ENCODE results near the gene MED8. TPM values are rescaled to one million over a fixed set of nuclear protein-coding genes. Genes with fewer than 3 reads are reported as not detected.
A peak's percentile ranks its signal among the peaks of the same experiment; 100 is the strongest.

MED8 gene
- total RNA-seq, 1 donor from 2014 or later: 54.5 TPM

- H3K27ac Mint-ChIP-seq (ENCODE audit: unreplicated experiment): no peak overlapping the region
- no peaks in the 10 kb centered on the region for H3K27me3 ChIP-seq (ENCODE audit: insufficient read depth, low read length)
- peak overlapping the region; percentile 92 for H3K4me2 ChIP-seq (ENCODE audit: low read length)
- H3K4me1 Mint-ChIP-seq (ENCODE audit: low read depth, unreplicated experiment): peaks cover 6% of the 10 kb centered on the region
- H3K4me3 Mint-ChIP-seq (ENCODE audit: unreplicated experiment): no peak overlapping the region
- H3K27me3 Mint-ChIP-seq (ENCODE audit: low read depth, unreplicated experiment): no peaks in the 10 kb centered on the region
- peaks cover 30% of the 10 kb centered on the region for H3K36me3 Mint-ChIP-seq (ENCODE audit: low read depth, unreplicated experiment)
- peaks cover 52% of the 10 kb centered on the region for H4K20me1 ChIP-seq (ENCODE audit: insufficient read depth, low read length)
- DNase-seq (ENCODE audit: low read depth): no peak
- H2AFZ ChIP-seq (ENCODE audit: low read depth, low read length): no peak overlapping the region
- peaks cover 66% of the 10 kb centered on the region for H3K79me2 ChIP-seq (ENCODE audit: insufficient read depth, low read length)
- H3K9me3 ChIP-seq (ENCODE audit: insufficient read depth, low read depth, low read length): no peaks in the 10 kb centered on the region
- peaks cover 45% of the 10 kb centered on the region for H3K36me3 ChIP-seq (ENCODE audit: insufficient read depth, low read length)
- no peaks in the 10 kb centered on the region for H3K9me3 Mint-ChIP-seq (ENCODE audit: unreplicated experiment)
- H3K27ac ChIP-seq (ENCODE audit: low read depth, low read length): no peak overlapping the region
- peak overlapping the region; percentile 79 for H3K4me3 ChIP-seq (ENCODE audit: insufficient read depth, low read depth, low read length)
- H3K9ac ChIP-seq (ENCODE audit: low read length): peak overlapping the region; percentile 84
- no peak for TF ChIP-seq EZH2 (IDR thresholded peaks at IDR 0.05; ENCODE audit: insufficient read depth, low read length)
- TF ChIP-seq, protein P1, sequence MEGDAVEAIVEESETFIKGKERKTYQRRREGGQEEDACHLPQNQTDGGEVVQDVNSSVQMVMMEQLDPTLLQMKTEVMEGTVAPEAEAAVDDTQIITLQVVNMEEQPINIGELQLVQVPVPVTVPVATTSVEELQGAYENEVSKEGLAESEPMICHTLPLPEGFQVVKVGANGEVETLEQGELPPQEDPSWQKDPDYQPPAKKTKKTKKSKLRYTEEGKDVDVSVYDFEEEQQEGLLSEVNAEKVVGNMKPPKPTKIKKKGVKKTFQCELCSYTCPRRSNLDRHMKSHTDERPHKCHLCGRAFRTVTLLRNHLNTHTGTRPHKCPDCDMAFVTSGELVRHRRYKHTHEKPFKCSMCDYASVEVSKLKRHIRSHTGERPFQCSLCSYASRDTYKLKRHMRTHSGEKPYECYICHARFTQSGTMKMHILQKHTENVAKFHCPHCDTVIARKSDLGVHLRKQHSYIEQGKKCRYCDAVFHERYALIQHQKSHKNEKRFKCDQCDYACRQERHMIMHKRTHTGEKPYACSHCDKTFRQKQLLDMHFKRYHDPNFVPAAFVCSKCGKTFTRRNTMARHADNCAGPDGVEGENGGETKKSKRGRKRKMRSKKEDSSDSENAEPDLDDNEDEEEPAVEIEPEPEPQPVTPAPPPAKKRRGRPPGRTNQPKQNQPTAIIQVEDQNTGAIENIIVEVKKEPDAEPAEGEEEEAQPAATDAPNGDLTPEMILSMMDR (IDR thresholded peaks at IDR 0.05; ENCODE audit: insufficient read depth, low read depth, low read length): no peak
- H3K4me1 ChIP-seq (ENCODE audit: insufficient read depth, low read length): peaks cover 31% of the 10 kb centered on the region
- FAIRE-seq: no peak
Observed at GRCh38 chr1:43360616-43361015, 29.0 kb downstream of the MED8 start.

DNA sequence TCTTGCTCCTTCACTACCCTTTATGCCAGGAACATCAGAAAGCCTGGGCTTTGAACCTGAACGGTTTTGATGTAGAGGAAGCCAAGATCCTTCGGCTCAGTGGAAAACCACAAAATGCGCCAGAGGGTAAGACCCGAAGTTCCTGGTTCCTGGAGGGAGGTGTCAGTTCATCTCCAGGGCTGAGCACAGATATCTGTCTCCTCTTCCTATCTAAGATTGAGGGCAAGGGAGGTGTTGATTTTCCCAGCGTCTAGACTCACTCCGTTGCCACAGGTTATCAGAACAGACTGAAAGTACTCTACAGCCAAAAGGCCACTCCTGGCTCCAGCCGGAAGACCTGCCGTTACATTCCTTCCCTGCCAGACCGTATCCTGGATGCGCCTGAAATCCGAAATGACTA is 29.9 kb downstream of the MED8 start:
- DNase-seq (ENCODE audit: low read depth) (no peak), FAIRE-seq (no peak)
- Histone ChIP-seq H3K9ac (ENCODE audit: low read length) (peak overlapping the region; percentile 84), H3K27me3 (ENCODE audit: insufficient read depth, low read length) (no peaks in the 10 kb centered on the region), H3K9me3 (ENCODE audit: insufficient read depth, low read depth, low read length) (no peaks in the 10 kb centered on the region), H2AFZ (ENCODE audit: low read depth, low read length) (no peak overlapping the region), H3K4me3 (ENCODE audit: insufficient read depth, low read depth, low read length) (peak overlapping the region; percentile 79), H3K4me1 (ENCODE audit: insufficient read depth, low read length) (peaks cover 29% of the 10 kb centered on the region), H3K79me2 (ENCODE audit: insufficient read depth, low read length) (peaks cover 57% of the 10 kb centered on the region), H4K20me1 (ENCODE audit: insufficient read depth, low read length) (peaks cover 43% of the 10 kb centered on the region), H3K36me3 (ENCODE audit: insufficient read depth, low read length) (peaks cover 40% of the 10 kb centered on the region), H3K27ac (ENCODE audit: low read depth, low read length) (peak overlapping the region; percentile 72), H3K4me2 (ENCODE audit: low read length) (peak overlapping the region; percentile 92)
- peak overlapping the region; percentile 92 for H3K4me3 Mint-ChIP-seq (ENCODE audit: unreplicated experiment)
- peaks cover 24% of the 10 kb centered on the region for H3K36me3 Mint-ChIP-seq (ENCODE audit: low read depth, unreplicated experiment)
- TF ChIP-seq, protein P1 (IDR thresholded peaks at IDR 0.05; ENCODE audit: insufficient read depth, low read depth, low read length): no peak
- no peak for TF ChIP-seq EZH2 (IDR thresholded peaks at IDR 0.05; ENCODE audit: insufficient read depth, low read length)
- no peaks in the 10 kb centered on the region for H3K27me3 Mint-ChIP-seq (ENCODE audit: low read depth, unreplicated experiment)
- H3K27ac Mint-ChIP-seq (ENCODE audit: unreplicated experiment): peak overlapping the region; percentile 66
- H3K9me3 Mint-ChIP-seq (ENCODE audit: unreplicated experiment): no peaks in the 10 kb centered on the region
- H3K4me1 Mint-ChIP-seq (ENCODE audit: low read depth, unreplicated experiment): peaks cover 2% of the 10 kb centered on the region

All from astrocyte (in vitro differentiated cells and primary cell).